Trophoblast cell (in vitro differentiated cells and primary cell): ENCODE measurements around the gene SKIDA1.

ENCODE experiments used
- DNase-seq, 2 donors: peaks; one replicate each; pipeline ENCODE4 v3.0.0-alpha.2; 2016
- H2AFZ ChIP-seq: 2 replicates; pipeline ENCODE4 v1.6.1; 2013; ENCODE audit warnings: low read length, moderate library complexity, mild to moderate bottlenecking; ENCODE audit not compliant: insufficient read depth, poor library complexity
- H2AK5ac ChIP-seq: 2 replicates; pipeline ENCODE4 v1.6.1; 2013; ENCODE audit warnings: mild to moderate bottlenecking, low read length
- H2BK120ac ChIP-seq: 2 replicates; pipeline ENCODE4 v1.6.1; 2013; ENCODE audit warnings: low read length, mild to moderate bottlenecking, moderate library complexity; ENCODE audit not compliant: insufficient read depth, poor library complexity
- H2BK12ac ChIP-seq: 2 replicates; pipeline ENCODE4 v1.6.1; 2013; ENCODE audit warnings: mild to moderate bottlenecking, low read length, moderate library complexity
- H2BK5ac ChIP-seq: 2 replicates; pipeline ENCODE4 v1.6.1; 2013; ENCODE audit warnings: low read length, low read depth, moderate library complexity, mild to moderate bottlenecking; ENCODE audit not compliant: poor library complexity
- H3K14ac ChIP-seq: 2 replicates; pipeline ENCODE4 v1.6.1; 2013; ENCODE audit warnings: mild to moderate bottlenecking, low read length
- H3K18ac ChIP-seq: 2 replicates; pipeline ENCODE4 v1.6.1; 2013; ENCODE audit warnings: mild to moderate bottlenecking, low read length
- H3K23ac ChIP-seq: 2 replicates; pipeline ENCODE4 v1.6.1; 2013; ENCODE audit warnings: low read length
- H3K27ac ChIP-seq: 2 replicates; pipeline ENCODE4 v1.5.1; 2013; ENCODE audit warnings: low read depth, mild to moderate bottlenecking, inconsistent platforms, low read length, moderate library complexity
- H3K27me3 ChIP-seq: 2 replicates; pipeline ENCODE4 v1.6.1; 2013; ENCODE audit warnings: inconsistent platforms, mild to moderate bottlenecking, low read length, moderate library complexity; ENCODE audit not compliant: insufficient read depth
- H3K36me3 ChIP-seq, 2 experiments: 1 replicate in 1 of 2; 2 replicates in 1 of 2; pipeline ENCODE4 v1.6.1; 2013; ENCODE audit warnings: low read length in 2 of 2, mild to moderate bottlenecking in 2 of 2, moderate library complexity in 1 of 2; ENCODE audit not compliant: insufficient read depth in 2 of 2, control insufficient read depth in 1 of 2
- H3K4ac ChIP-seq: 2 replicates; pipeline ENCODE4 v1.6.1; 2013; ENCODE audit warnings: low read depth, mild to moderate bottlenecking, low read length, moderate library complexity
- H3K4me1 ChIP-seq, 2 experiments: 1 replicate in 1 of 2; 2 replicates in 1 of 2; pipeline ENCODE4 v1.6.1; 2013; ENCODE audit warnings: low read length in 2 of 2, mild to moderate bottlenecking in 2 of 2, moderate library complexity in 1 of 2; ENCODE audit not compliant: insufficient read depth in 2 of 2, control insufficient read depth in 1 of 2
- H3K4me2 ChIP-seq: 2 replicates; pipeline ENCODE4 v1.6.1; 2013; ENCODE audit warnings: inconsistent platforms, mild to moderate bottlenecking, low read length, moderate library complexity
- H3K4me3 ChIP-seq: 2 replicates; pipeline ENCODE4 v1.5.1; 2013; ENCODE audit warnings: mild to moderate bottlenecking, low read depth, low read length, inconsistent platforms
- H3K79me1 ChIP-seq: one replicate; pipeline ENCODE4 v1.6.1; 2013; ENCODE audit warnings: low read length
- H3K79me2 ChIP-seq: 2 replicates; pipeline ENCODE4 v1.6.1; 2013; ENCODE audit warnings: low read length, mild to moderate bottlenecking; ENCODE audit not compliant: control insufficient read depth, insufficient read depth, poor library complexity
- H3K9ac ChIP-seq: 2 replicates; pipeline ENCODE4 v1.6.1; 2013; ENCODE audit warnings: mild to moderate bottlenecking, low read length
- H3K9me3 ChIP-seq: 2 replicates; pipeline ENCODE4 v1.6.1; 2013; ENCODE audit warnings: low read depth, mild to moderate bottlenecking, control low read depth, inconsistent platforms, low read length; ENCODE audit not compliant: insufficient read depth
- H4K12ac ChIP-seq: 2 replicates; pipeline ENCODE4 v1.6.1; 2013; ENCODE audit warnings: low read depth, mild to moderate bottlenecking, low read length, moderate library complexity
- H4K8ac ChIP-seq: 2 replicates; pipeline ENCODE4 v1.6.1; 2013; ENCODE audit warnings: low read depth, mild to moderate bottlenecking, low read length, moderate library complexity
- H4K91ac ChIP-seq: one replicate; pipeline ENCODE4 v1.6.1; 2013; ENCODE audit warnings: low read depth, mild to moderate bottlenecking, low read length, moderate library complexity
- WGBS: extraction: QIAGEN DNeasy Blood & Tissue Kit; methylation state at CpG from one replicate; pipeline ENCODE4 v1.1.7; 2013; ENCODE audit warnings: missing lambda C conversion rate; ENCODE audit not compliant: insufficient read length, insufficient coverage; ENCODE audit errors: extremely low coverage; 5-methylcytosine and 5-hydroxymethylcytosine counted together

Gene SKIDA1

GRCh38 chr10:21498986-21499385, 26.5 kb downstream of the SKIDA1 start:
- peaks cover 44% of the 10 kb centered on the region for H3K79me1 ChIP-seq
- no peak overlapping the region for H2AK5ac ChIP-seq
- H3K18ac ChIP-seq = no peak overlapping the region
- H3K4me1 ChIP-seq = peaks cover 16% of the 10 kb centered on the region in 2 experiments
- no peak for DNase-seq
- no peak overlapping the region for H3K4me2 ChIP-seq
- H3K36me3 ChIP-seq = no peaks in the 10 kb centered on the region
- H4K91ac ChIP-seq = no peak overlapping the region
- no peak overlapping the region for H2AFZ ChIP-seq
- no peak overlapping the region for H4K8ac ChIP-seq
- H3K27me3 ChIP-seq = no peaks in the 10 kb centered on the region
- no peak overlapping the region for H4K12ac ChIP-seq
- H3K9ac ChIP-seq = no peak overlapping the region
- no peaks in the 10 kb centered on the region for H3K9me3 ChIP-seq
- H2BK12ac ChIP-seq = no peak overlapping the region
- H3K4ac ChIP-seq = no peak overlapping the region
- no peak overlapping the region for H3K23ac ChIP-seq
- H3K27ac ChIP-seq = no peak overlapping the region
- WGBS = no CpG with 5 or more reads among the region's 8 CpGs
- H3K79me2 ChIP-seq = peaks cover 28% of the 10 kb centered on the region
- no peak overlapping the region for H2BK5ac ChIP-seq
- no peak overlapping the region for H3K4me3 ChIP-seq
- H2BK120ac ChIP-seq = no peak overlapping the region
- H3K14ac ChIP-seq = no peak overlapping the region

GRCh38 chr10:21498377-21498776, 27.1 kb downstream of the SKIDA1 start:
- WGBS = no CpG with 5 or more reads among the region's 2 CpGs
- no peak overlapping the region for H3K4me2 ChIP-seq
- H4K91ac ChIP-seq = no peak overlapping the region
- peaks cover 19% of the 10 kb centered on the region in 2 experiments for H3K4me1 ChIP-seq
- H2AK5ac ChIP-seq = no peak overlapping the region
- H4K12ac ChIP-seq = no peak overlapping the region
- no peak overlapping the region for H3K4ac ChIP-seq
- H3K79me2 ChIP-seq = peaks cover 31% of the 10 kb centered on the region
- H2BK120ac ChIP-seq = no peak overlapping the region
- no peak overlapping the region for H3K18ac ChIP-seq
- no peak for DNase-seq
- no peak overlapping the region for H2BK12ac ChIP-seq
- H3K79me1 ChIP-seq = peaks cover 47% of the 10 kb centered on the region
- no peak overlapping the region for H3K9ac ChIP-seq
- H3K27ac ChIP-seq = no peak overlapping the region
- H3K23ac ChIP-seq = no peak overlapping the region
- H3K36me3 ChIP-seq = no peaks in the 10 kb centered on the region
- no peak overlapping the region for H3K14ac ChIP-seq
- no peak overlapping the region for H2AFZ ChIP-seq
- no peak overlapping the region for H3K4me3 ChIP-seq
- no peaks in the 10 kb centered on the region for H3K9me3 ChIP-seq
- no peaks in the 10 kb centered on the region for H3K27me3 ChIP-seq
- no peak overlapping the region for H4K8ac ChIP-seq
- H2BK5ac ChIP-seq = no peak overlapping the region

GRCh38 chr10:21497177-21497807, 28.2 kb downstream of the SKIDA1 start:
- Histone ChIP-seq H3K23ac (no peak overlapping the region), H2BK120ac (peak overlapping the region; percentile 97), H2AFZ (peak overlapping the region; percentile 33), H3K36me3 (no peaks in the 10 kb centered on the region), H3K27ac (peak overlapping the region; percentile 100), H2AK5ac (peak overlapping the region; percentile 28), H2BK12ac (no peak overlapping the region), H3K9ac (peak overlapping the region; percentile 98), H3K14ac (peak overlapping the region; percentile 71), H4K91ac (peak overlapping the region; percentile 91), H3K4ac (peak overlapping the region; percentile 75), H3K4me2 (peak overlapping the region; percentile 67), H3K27me3 (no peaks in the 10 kb centered on the region), H3K79me1 (peaks cover 47% of the 10 kb centered on the region), H3K79me2 (peaks cover 31% of the 10 kb centered on the region), H3K4me3 (peak overlapping the region; percentile 78), H3K4me1 (peaks cover 19% of the 10 kb centered on the region in 2 experiments), H4K8ac (peak overlapping the region; percentile 97), H4K12ac (peak overlapping the region; percentile 86), H3K18ac (peak overlapping the region; percentile 79), H3K9me3 (no peaks in the 10 kb centered on the region), H2BK5ac (peak overlapping the region; percentile 98)
- no CpG with 5 or more reads among the region's 37 CpGs for WGBS
- DNase-seq = peak; percentile 65 to 75

DNA sequence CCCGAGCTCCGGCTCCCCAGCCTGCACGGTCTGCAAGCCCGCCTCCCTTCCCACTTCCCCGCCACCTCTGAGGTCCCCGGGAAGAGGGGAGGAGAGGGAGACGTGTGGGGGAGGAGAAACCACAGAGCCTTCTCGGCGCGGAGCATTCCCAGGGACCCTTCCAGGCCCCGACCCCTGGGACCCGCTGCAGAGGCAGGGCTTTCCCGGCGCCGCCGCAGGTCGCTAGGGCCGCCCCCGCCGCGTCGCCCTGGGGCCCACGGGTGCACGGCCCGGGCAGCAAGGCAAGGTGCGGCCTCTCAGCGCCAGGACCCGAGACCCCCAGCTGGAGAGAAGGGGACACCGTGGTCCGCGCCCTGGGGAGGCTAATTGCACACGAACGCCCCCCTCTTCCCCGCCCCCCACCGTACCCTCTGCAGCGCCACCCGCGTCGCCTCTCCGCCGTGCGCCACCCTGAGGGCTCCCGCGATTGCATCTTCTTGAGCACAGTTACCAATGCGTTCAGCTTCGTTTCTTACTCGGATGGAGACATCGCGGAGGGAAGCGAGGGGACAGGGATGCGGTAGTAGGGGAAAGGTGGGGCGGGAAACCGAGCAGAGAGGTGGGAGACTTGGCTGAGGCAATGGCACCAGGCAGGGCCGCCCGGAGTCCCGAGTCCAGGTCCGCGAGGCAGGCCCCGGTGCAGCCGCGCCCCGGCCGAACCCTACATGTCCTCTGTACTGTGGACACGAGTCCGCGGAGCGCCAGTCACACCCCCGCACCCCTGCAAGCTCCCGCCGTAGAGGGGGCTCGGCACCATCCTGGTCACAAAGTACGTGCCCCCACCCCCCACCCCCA, 28.9 kb downstream of the SKIDA1 start:
- H2AK5ac ChIP-seq = peak overlapping the region; percentile 96
- WGBS = no CpG with 5 or more reads among the region's 72 CpGs
- no peaks in the 10 kb centered on the region for H3K9me3 ChIP-seq
- H3K9ac ChIP-seq = peak overlapping the region; percentile 98
- H3K27ac ChIP-seq = peak overlapping the region; percentile 100
- H2AFZ ChIP-seq = peak overlapping the region; percentile 33
- peak overlapping the region; percentile 86 for H4K12ac ChIP-seq
- H3K79me2 ChIP-seq = peaks cover 31% of the 10 kb centered on the region
- H3K14ac ChIP-seq = peak overlapping the region; percentile 71
- peak overlapping the region; percentile 79 for H3K18ac ChIP-seq
- H3K36me3 ChIP-seq = no peaks in the 10 kb centered on the region
- peak overlapping the region; percentile 31 for H3K23ac ChIP-seq
- H2BK5ac ChIP-seq = peak overlapping the region; percentile 98
- peaks cover 47% of the 10 kb centered on the region for H3K79me1 ChIP-seq
- peak overlapping the region; percentile 91 for H4K91ac ChIP-seq
- peak overlapping the region; percentile 67 for H3K4me2 ChIP-seq
- DNase-seq = peak in 1 of 2 donors; percentile 68
- peak overlapping the region; percentile 97 for H4K8ac ChIP-seq
- peak overlapping the region; percentile 75 for H3K4ac ChIP-seq
- H3K4me3 ChIP-seq = peak overlapping the region; percentile 78
- H2BK12ac ChIP-seq = peak overlapping the region; percentile 7
- peaks cover 19% of the 10 kb centered on the region in 2 experiments for H3K4me1 ChIP-seq
- H2BK120ac ChIP-seq = peak overlapping the region; percentile 97
- no peaks in the 10 kb centered on the region for H3K27me3 ChIP-seq
